Neural cell (in vitro differentiated cells): ENCODE results near the gene GRIA1.

Experiments
- CTCF ChIP-seq: fragments of 450-650 bp; IDR thresholded peaks from 2 replicates; pipeline ENCODE4 v1.5.1; 2014; ENCODE audit warnings: antibody characterized with exemption, mild to moderate bottlenecking, moderate library complexity; ENCODE audit not compliant: poor library complexity, severe bottlenecking
- EP300 ChIP-seq: fragments of 450-650 bp; conservative IDR thresholded peaks from 2 replicates; pipeline ENCODE4 v1.6.1; 2014; ENCODE audit warnings: antibody characterized with exemption, mild to moderate bottlenecking, moderate library complexity; ENCODE audit not compliant: poor library complexity, severe bottlenecking
- POLR2AphosphoS5 ChIP-seq: IDR thresholded peaks from 2 replicates; pipeline ENCODE4 v1.6.1; 2012
- TAF1 ChIP-seq: IDR thresholded peaks from 2 replicates; pipeline ENCODE4 v1.6.1; 2012; ENCODE audit warnings: low read depth

DNA sequence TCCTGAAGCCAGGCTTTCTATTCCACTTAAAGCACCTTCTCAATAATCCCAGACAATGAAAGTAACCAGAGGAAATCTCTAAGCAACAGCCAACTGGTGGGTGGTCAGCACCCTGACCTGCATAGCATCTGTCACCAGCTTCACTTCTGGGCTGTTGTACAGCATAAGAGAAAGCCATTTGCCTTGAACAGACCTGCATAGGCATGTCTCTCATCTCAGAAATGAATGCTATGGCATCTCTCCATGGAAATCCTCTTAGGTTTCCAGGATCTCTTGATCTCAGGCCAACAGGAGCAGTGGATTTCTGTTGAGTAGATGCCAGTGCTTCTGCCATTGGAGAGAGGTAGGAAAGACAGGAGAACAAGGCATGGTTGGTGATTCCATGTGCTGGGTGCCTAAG lies 213.6 kb downstream of the GRIA1 start:
- TF ChIP-seq POLR2AphosphoS5 (no peak), EP300 (no peak), CTCF (no peak), TAF1 (no peak)
